Measurements from ENCODE around the gene GDA.

GDA gene

GRCh38 chr9:72151104-72151503 is 1.9 kb downstream of the GDA start:
- DNase-seq, result no peak

- no peak for DNase-seq
Measured at GRCh38 chr9:72154468-72155285, 5.4 kb downstream of the GDA start.

DNA sequence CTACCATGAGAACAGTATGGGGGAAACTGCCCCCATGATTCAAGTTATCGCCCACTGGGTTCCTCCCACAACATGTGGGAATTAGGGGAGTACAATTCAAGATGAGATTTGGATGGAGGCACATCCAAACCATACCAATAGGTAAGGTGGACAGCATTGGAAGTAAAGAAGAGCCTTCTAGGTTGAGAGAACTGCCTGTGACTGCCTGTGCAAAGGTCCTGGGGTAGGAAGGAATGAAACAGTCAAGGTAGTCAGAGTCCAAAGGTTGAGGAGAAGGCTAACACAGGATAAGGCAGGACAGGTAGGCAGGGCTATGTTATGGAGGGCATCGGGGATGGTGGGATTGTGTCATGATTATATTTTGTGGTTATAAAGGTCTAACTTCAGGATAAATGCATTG is 6.1 kb downstream of the GDA start:
- no peak for DNase-seq

- DNase-seq, result no peak
Measured at GRCh38 chr9:72156586-72156985, 7.3 kb downstream of the GDA start.

GRCh38 chr9:72158680-72159079 is 9.4 kb downstream of the GDA start:
- DNase-seq, result no peak

DNA sequence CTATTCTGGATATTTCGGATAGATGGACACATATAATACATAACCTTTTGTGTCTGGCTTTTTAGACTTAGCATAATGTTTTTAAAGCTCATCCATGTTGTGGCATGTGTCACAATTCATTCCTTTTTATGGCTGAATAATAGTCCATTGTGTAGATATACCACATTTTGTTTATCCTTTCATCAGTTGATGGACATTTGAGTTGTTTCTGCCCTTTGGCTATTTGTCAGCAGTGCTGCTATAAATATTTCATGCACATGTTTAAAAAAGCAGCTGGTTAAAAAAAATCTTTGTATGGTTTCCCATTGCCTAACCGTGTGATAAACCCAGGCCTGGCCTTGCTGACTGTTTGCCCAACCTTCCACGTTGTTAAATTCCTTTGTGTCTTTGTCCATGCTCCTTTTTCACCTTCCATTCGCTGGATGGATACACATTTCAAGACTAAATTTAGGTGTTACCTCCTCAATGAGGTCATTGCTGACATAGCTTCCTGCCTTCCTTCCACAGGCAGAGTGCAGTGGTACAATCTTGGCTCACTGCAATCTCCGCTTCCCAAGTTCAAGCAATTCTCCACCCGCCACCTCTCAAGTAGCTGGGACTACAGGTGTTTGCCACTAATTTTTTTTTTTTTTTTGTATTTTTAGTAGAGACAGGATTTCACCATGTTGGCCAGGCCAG is 11.3 kb downstream of the GDA start:
- no peak for DNase-seq

DNA sequence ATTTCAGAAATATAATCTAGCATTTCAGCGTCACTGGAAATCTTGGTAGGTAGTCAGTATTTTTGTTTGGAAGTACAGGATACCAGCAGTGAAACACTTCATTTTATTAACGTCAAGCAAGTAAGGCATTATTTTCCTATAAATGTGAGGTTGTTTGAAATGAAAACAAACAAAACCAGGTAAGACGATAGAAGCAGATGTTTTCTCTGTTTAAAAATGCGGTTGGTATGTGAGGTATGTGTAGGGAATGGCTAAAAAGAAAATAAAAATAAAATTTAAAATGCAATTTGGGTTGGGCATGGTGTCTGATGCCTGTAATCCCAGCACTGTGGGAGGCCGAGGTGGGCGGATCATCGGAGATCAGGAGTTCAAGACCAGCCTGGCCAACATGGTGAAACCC is 16.1 kb downstream of the GDA start:
- DNase-seq, result no peak

DNA sequence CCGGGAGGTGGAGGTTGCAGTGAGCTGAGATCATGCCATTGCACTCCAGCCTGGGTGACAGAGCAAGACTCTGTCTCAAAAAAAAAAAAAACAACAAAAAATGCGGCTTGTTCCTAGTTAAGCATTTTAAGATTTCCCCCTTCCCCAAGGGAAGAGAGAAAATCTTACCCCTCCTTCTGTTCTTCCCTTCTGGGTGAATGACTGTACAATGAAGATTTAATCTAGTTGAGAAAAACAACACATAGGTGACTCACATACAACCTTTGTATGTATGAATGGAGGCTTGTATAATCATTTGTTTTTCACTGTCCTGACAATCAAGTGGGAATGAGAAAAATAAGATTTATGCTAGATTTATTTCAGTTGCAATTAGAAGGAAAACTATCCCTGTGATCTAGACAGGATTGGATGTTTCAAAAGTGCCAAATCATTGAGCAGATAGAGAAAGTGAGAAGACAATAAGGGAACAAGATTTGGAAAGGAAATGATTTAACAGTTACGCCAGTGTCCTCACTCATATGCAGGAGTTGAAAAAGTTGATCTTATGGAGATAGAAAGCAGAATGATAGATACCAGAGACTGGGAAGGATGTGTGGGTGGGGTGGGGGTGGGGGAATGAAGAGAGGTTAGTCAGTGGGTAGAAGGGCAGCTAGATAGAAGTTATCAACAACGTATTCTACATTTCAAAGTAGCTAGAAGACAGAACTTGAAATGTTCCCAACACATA is 16.7 kb downstream of the GDA start:
- no peak for DNase-seq

- no peak for DNase-seq
Measured at GRCh38 chr9:72168075-72168474, 18.8 kb downstream of the GDA start.

DNA sequence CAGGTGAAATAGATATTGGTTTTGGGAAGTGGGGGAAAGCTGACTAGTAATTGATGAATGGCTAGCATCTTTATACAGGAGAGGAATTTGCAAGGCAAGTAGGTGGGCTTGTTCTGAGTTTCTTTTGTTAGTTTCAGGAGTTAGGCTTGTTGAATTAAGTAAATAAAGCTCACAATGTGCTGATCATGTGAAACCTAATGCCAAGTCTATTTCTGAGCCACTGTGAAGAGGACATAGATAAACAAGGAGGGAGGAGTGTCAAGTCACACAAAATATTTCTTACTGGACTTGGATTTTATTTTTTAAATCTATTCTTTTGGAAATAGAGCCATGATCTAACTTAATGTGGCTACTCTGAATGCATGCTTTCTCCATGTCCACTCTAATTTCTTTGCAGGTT is 19.9 kb downstream of the GDA start:
- DNase-seq, result no peak

GRCh38 chr9:72173080-72173479 is 23.8 kb downstream of the GDA start:
- no peak for DNase-seq

DNA sequence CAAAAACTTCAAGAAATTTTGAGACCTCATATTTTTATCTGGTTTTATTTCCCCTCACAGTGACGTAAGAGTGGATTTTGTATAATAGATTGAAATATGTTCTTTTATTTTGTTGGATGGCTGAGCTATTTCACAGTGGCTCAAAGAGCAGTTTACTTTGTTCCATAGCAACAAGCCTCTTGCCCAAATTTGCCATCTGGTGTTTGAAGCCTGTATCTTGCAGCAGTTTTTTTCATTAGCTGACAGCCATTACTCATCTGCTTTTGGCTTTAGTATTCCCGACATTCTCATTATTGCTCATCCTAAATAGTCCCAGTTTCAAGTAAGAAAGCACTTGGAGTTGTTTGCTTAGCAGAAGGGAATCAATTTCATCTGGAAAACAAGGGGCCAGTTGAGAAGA is 36.3 kb downstream of the GDA start:
- no peak for DNase-seq

- no peak for DNase-seq
Measured at GRCh38 chr9:72187121-72187695, 38.0 kb downstream of the GDA start.

DNA sequence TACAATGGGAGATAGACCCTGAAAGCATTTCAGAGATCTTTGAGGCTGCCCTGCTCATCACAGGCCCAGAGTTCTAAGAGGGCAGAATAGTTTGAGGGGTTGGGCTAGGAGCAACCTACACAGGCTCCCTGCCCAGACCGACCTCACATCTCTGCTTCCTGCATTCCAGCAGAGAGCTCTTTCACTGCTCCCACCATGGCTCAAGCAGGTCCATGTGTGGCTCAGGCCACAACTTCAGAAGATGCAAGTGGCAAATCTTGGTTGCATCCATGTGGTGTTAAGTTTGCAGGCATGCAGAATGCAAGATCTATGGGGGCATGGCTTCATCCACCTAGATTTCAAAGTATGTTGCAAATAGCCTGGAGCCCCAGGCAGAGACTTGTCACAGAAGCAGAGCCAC is 39.0 kb downstream of the GDA start:
- DNase-seq, result no peak

GRCh38 chr9:72193478-72193881 is 44.2 kb downstream of the GDA start:
- DNase-seq, result no peak

DNA sequence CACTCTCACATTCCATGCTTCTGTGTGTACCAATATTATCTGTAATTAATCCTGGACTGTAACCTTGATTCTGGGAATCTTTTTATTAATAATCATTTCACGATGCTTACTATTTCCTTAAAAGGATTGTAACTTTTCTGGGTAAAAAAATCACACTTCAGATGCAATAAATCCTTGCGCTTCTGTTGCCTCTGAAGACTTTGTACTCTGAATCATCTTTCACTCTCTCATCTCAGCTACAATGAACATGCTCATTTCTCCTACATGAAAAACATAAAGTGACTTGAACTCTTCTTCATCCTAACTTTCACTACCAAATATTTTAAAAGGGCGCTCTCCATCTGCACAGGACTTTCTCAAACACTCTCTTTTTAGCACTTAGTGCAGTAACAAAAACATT is 50.0 kb downstream of the GDA start:
- DNase-seq, result no peak

- DNase-seq, result no peak
Measured at GRCh38 chr9:72200452-72200851, 51.2 kb downstream of the GDA start.

DNA sequence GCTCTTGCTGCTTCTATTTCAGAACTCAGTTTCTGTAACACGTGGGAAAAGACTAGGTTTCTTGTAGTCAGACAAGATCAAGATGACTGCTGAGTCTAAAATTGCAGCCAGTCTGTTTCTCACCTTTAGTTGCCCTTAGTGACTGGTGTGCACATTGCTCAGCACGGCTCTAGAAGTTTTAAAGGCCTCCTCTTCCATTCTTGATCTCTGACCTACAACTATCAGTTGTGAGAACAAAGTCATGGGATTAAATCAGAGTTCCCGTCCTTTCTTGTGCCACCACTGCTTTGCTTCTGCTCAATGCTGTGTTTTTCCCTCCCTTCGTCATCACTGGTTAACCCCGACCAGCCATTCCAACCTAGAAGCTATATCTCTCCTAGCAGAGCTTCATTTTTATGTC is 52.8 kb downstream of the GDA start:
- DNase-seq, result no peak

GRCh38 chr9:72203205-72203803 is 54.1 kb downstream of the GDA start:
- DNase-seq, result no peak

DNA sequence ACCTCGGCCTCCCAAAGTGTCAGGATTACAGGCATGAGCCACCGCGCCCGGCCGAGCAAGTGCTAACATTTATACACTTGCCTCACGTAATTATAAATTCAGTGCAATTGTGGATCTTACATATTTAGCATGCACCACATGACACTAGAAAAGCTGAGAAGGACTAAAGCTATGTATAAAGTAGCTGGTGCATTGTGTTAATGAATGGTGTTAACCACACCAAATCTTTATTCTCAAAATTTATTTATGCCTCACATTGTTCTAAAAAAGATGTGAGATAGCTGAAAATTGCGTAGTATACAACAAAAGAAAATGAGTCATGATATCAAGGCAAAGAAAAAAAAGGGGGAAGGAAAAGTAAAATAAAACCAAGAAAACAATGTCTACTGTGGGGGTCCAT is 54.8 kb downstream of the GDA start:
- no peak for DNase-seq

DNA sequence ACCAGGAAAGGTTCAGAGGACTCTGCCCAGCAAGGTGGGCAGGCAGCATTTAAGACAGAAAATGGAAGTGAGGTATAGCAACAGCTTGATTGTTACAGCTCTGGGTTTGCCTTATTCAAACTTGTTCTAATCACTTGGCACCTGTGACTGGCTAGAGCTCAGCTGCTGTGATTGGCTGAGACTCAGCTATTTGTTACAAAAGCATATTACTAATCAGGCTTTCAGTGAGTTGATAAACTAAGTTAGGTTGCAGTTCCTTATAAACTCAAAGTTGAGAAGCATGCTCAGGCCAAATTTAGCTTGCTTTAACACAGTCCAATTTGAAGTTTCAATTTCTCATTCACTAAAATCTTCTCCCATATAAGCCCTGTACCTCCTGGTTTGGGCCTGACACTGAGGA is 56.3 kb downstream of the GDA start:
- no peak for DNase-seq

- DNase-seq, result no peak
Measured at GRCh38 chr9:72207278-72207677, 58.0 kb downstream of the GDA start.

- no peak for DNase-seq
Measured at GRCh38 chr9:72210522-72210921, 61.3 kb downstream of the GDA start.
